ENCODE results near the gene USP15. TPM values are rescaled to one million over a fixed set of nuclear protein-coding genes. Genes with fewer than 3 reads are reported as not detected.

The USP15 gene
- total and polyA plus RNA-seq, 2 donors (not counting 3 experiments of a cell fraction or from before 2014, with no cell fraction given): 20.0 to 61.8 TPM

DNA sequence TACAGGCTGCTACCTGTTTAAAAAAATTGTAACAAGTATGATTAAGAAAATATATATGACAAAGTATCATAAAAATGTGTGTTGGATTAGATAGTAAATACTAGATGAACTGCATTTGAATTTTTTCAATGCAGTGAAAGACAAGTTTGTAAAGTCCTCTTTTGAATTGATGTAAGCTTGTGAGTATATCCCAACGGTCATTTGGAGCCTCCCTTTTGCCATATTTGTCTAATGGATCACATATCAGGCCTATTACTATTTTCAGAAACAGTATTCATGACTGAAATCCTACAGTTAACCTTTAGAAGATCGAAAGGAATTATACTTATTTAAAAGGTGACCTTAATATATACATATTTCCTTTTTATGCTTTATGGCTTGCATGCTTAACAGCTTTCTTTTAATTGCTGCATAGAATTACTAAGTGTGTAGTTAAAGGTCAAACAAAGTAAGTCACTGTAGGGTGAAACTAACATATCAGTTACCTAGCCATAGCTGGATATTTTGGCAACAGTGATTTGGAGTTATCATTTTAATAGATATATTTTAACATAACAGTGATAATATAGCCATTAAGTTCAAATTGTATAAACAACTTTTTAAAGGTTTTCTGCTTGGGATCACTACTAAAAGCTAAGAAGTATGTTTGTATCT, 53.6 kb downstream of the USP15 start:
- no peaks in the 10 kb centered on the region for H3K36me3 ChIP-seq (ENCODE audit: control insufficient read depth in 2 of 2, extremely low read depth in 1 of 2, insufficient read depth in 2 of 2, low read length in 2 of 2)
- FAIRE-seq (no peak), DNase-seq (ENCODE audit: low read depth, low spot score) (no peak)
- peaks cover 31% of the 10 kb centered on the region for H3K79me2 ChIP-seq (ENCODE audit: control insufficient read depth, insufficient read depth, low read length)
- dilution Hi-C loops (cut with MboI; ENCODE audit: extremely low pct_ligation_motif_present, low sequenced_read_pairs): no loop called here
- H3K9me1 ChIP-seq (replicated peaks; ENCODE audit: control insufficient read depth, extremely low read depth, insufficient read depth, low read length): no peaks in the 10 kb centered on the region
- no peak overlapping the region for H3K27ac ChIP-seq (ENCODE audit: insufficient read depth, low read depth, low read length)
- intact Hi-C loops (cut with micrococcal nuclease): no loop called here
- no peak overlapping the region for H3K9ac ChIP-seq (replicated peaks; ENCODE audit: extremely low read depth, insufficient read depth, low read length)
- no TSS peak for BruUV-seq (replicated peaks)
- H3K4me2 ChIP-seq (ENCODE audit: insufficient read depth, low read length): no peak overlapping the region
- H4K20me1 ChIP-seq (replicated peaks; ENCODE audit: control insufficient read depth, extremely low read depth, insufficient read depth, low read length): peaks cover 3% of the 10 kb centered on the region
- H3K27me3 ChIP-seq (ENCODE audit: control insufficient read depth in 2 of 2, insufficient read depth in 2 of 2, low read length in 2 of 2): no peaks in the 10 kb centered on the region
- TF ChIP-seq JUN (IDR thresholded peaks at IDR 0.05; ENCODE audit: borderline replicate concordance, insufficient read depth, insufficient read length, low read depth): no peak
- no peak for TF ChIP-seq MYC (IDR thresholded peaks at IDR 0.05; ENCODE audit: low read depth, low read length)
- no peak overlapping the region for H3K4me3 ChIP-seq (replicated peaks in 1 of 3; ENCODE audit: insufficient read depth in 1 of 3, low read depth in 1 of 3, low read length in 3 of 3)
- H2AFZ ChIP-seq (ENCODE audit: low read depth, low read length): no peak overlapping the region
- ChIA-PET CTCF (interaction anchor here (1.1 kb wide), 1 partner anchor 9 kb away, joined by 3 read pairs; no protein-coding TSS in a partner anchor), POLR2A (no interaction called here)
- H3K9me3 ChIP-seq (replicated peaks; ENCODE audit: control insufficient read depth, insufficient read depth, low read length): no peaks in the 10 kb centered on the region
- H3K4me1 ChIP-seq (ENCODE audit: control insufficient read depth, extremely low read depth, insufficient read depth, low read length): no peaks in the 10 kb centered on the region

DNA sequence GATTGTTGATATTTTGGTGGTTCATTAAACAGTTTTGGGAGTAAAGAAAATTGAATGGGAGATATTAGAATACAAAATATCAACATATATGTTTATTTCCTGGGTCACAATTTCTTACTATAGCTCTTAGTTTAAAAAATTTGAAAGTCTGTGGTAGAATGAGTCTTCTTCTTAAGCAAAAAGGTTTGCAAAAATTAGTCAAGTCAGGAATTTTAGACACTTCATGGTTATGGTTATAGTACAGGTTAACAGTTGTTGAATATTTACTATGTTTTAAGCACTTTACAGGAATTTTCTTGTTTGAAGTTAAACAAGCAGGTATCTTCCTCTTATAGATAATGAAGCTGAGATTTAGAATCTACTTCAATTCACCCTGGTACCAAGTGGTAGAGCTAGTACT, 56.8 kb downstream of the USP15 start:
- Histone ChIP-seq H3K9me1 (replicated peaks; ENCODE audit: control insufficient read depth, extremely low read depth, insufficient read depth, low read length) (peaks cover 2% of the 10 kb centered on the region), H3K4me1 (ENCODE audit: control insufficient read depth, extremely low read depth, insufficient read depth, low read length) (no peaks in the 10 kb centered on the region), H3K4me3 (replicated peaks in 1 of 3; ENCODE audit: insufficient read depth in 1 of 3, low read depth in 1 of 3, low read length in 3 of 3) (no peak overlapping the region), H3K79me2 (ENCODE audit: control insufficient read depth, insufficient read depth, low read length) (peaks cover 8% of the 10 kb centered on the region), H3K9ac (replicated peaks; ENCODE audit: extremely low read depth, insufficient read depth, low read length) (no peak overlapping the region), H3K4me2 (ENCODE audit: insufficient read depth, low read length) (no peak overlapping the region), H3K36me3 (ENCODE audit: control insufficient read depth in 2 of 2, extremely low read depth in 1 of 2, insufficient read depth in 2 of 2, low read length in 2 of 2) (peaks cover 0 to 4% of the 10 kb centered on the region in 2 experiments), H3K27me3 (ENCODE audit: control insufficient read depth in 2 of 2, insufficient read depth in 2 of 2, low read length in 2 of 2) (no peaks in the 10 kb centered on the region), H3K9me3 (replicated peaks; ENCODE audit: control insufficient read depth, insufficient read depth, low read length) (no peaks in the 10 kb centered on the region), H2AFZ (ENCODE audit: low read depth, low read length) (no peak overlapping the region), H3K27ac (ENCODE audit: insufficient read depth, low read depth, low read length) (no peak overlapping the region), H4K20me1 (replicated peaks; ENCODE audit: control insufficient read depth, extremely low read depth, insufficient read depth, low read length) (peaks cover 3% of the 10 kb centered on the region)
- ChIA-PET POLR2A (no interaction called here), CTCF (interaction anchor here (0.8 to 1.1 kb wide), 3 partner anchors 9 to 49 kb away, joined by 3 read pairs; no protein-coding TSS in a partner anchor)
- no peak for TF ChIP-seq GATA2 (IDR thresholded peaks at IDR 0.05; ENCODE audit: insufficient read depth, insufficient read length, low read depth, low read length)
- no peak for FAIRE-seq
- dilution Hi-C loops (cut with MboI; ENCODE audit: extremely low pct_ligation_motif_present, low sequenced_read_pairs): no loop called here
- intact Hi-C loops (cut with micrococcal nuclease): no loop called here
- BruUV-seq (replicated peaks): no TSS peak
- no peak for DNase-seq (ENCODE audit: low read depth, low spot score)

Data from endothelial cell of umbilical vein (primary cell).